GM21825 (cell line): Measurements from ENCODE around the gene SLC35E1.

Source experiments
- ATAC-seq: cut with Tn5 transposase; IDR thresholded peaks from one replicate; pipeline ENCODE4 v1.9.1; 2021; ENCODE audit warnings: mild to moderate bottlenecking, moderate library complexity; ENCODE audit not compliant: unreplicated experiment

SLC35E1 gene

GRCh38 chr19:16582486-16583261 is 10.5 kb upstream of the SLC35E1 start:
- no peak for ATAC-seq

GRCh38 chr19:16581971-16582343 is 9.7 kb upstream of the SLC35E1 start:
- ATAC-seq, result no peak

- ATAC-seq, result no peak
Observed at GRCh38 chr19:16581145-16581970, 9.1 kb upstream of the SLC35E1 start.

- no peak for ATAC-seq
Observed at GRCh38 chr19:16579381-16579780, 7.2 kb upstream of the SLC35E1 start.

GRCh38 chr19:16577531-16577985 is 5.3 kb upstream of the SLC35E1 start:
- ATAC-seq, result no peak

GRCh38 chr19:16576690-16577530 is 4.7 kb upstream of the SLC35E1 start:
- ATAC-seq, result no peak

GRCh38 chr19:16575861-16576689 is 3.9 kb upstream of the SLC35E1 start:
- no peak for ATAC-seq

GRCh38 chr19:16575282-16575681 is 3.1 kb upstream of the SLC35E1 start:
- ATAC-seq, result no peak

GRCh38 chr19:16573925-16574324 is 1.7 kb upstream of the SLC35E1 start:
- ATAC-seq, result no peak

GRCh38 chr19:16573296-16573695 is 1.1 kb upstream of the SLC35E1 start:
- ATAC-seq, result no peak

GRCh38 chr19:16571822-16572331 is 338 bp downstream of the SLC35E1 start:
- peak; percentile 26 for ATAC-seq

GRCh38 chr19:16571283-16571682 is 932 bp downstream of the SLC35E1 start:
- no peak for ATAC-seq

- ATAC-seq, result no peak
Observed at GRCh38 chr19:16569609-16570320, 2.5 kb downstream of the SLC35E1 start.

- no peak for ATAC-seq
Observed at GRCh38 chr19:16566702-16567101, 5.5 kb downstream of the SLC35E1 start.

GRCh38 chr19:16566161-16566560 is 6.1 kb downstream of the SLC35E1 start:
- ATAC-seq, result no peak

- ATAC-seq, result no peak
Observed at GRCh38 chr19:16564842-16565241, 7.4 kb downstream of the SLC35E1 start.

- no peak for ATAC-seq
Observed at GRCh38 chr19:16562608-16563025, 9.6 kb downstream of the SLC35E1 start.

GRCh38 chr19:16561382-16561781 is 10.8 kb downstream of the SLC35E1 start:
- no peak for ATAC-seq

- no peak for ATAC-seq
Observed at GRCh38 chr19:16559780-16560276, 12.4 kb downstream of the SLC35E1 start.
